ENCODE results near the gene NAV3. TPM values are rescaled to one million over a fixed set of nuclear protein-coding genes. Genes with fewer than 3 reads are reported as not detected.

The NAV3 gene
- total RNA-seq, 1 experiment from 2014 or later = 3.0 TPM

GRCh38 chr12:78055545-78055944 lies 224.9 kb downstream of the NAV3 start:
- no peak overlapping the region for H4K91ac ChIP-seq (ENCODE audit: insufficient read length, low read depth, low read length)
- H3K79me1 ChIP-seq (ENCODE audit: insufficient read depth, low read depth, low read length, poor library complexity, severe bottlenecking) = no peaks in the 10 kb centered on the region
- Mint-ChIP-seq H3K27ac (no peak overlapping the region; a peak in 1 of 7 replicates), H3K4me1 (no peaks in the 10 kb centered on the region), H3K27me3 (ENCODE audit: low read depth) (no peaks in the 10 kb centered on the region), H3K36me3 (ENCODE audit: insufficient read depth in 1 of 3, low read depth in 3 of 3) (no peaks in the 10 kb centered on the region), H3K4me3 (no peak overlapping the region), H3K9me3 (no peaks in the 10 kb centered on the region)
- H3K23ac ChIP-seq (ENCODE audit: insufficient read length, low read depth, low read length) = no peak overlapping the region
- H2BK20ac ChIP-seq (ENCODE audit: low read depth, low read length, poor library complexity, severe bottlenecking) = no peak overlapping the region
- H3K18ac ChIP-seq (ENCODE audit: insufficient read length, low read depth, low read length) = no peak overlapping the region
- no peak overlapping the region for H2BK12ac ChIP-seq (ENCODE audit: insufficient read length, low read depth, low read length)
- H3K56ac ChIP-seq (ENCODE audit: insufficient read length, low read depth, low read length) = no peak overlapping the region
- no peaks in the 10 kb centered on the region for H4K20me1 ChIP-seq (ENCODE audit: control insufficient read depth, insufficient read depth, insufficient read length)
- no peak overlapping the region for H3K27ac ChIP-seq (ENCODE audit: insufficient read length, low read depth, low read length)
- DNase-seq = no peak
- no peak overlapping the region for H4K8ac ChIP-seq (replicated peaks; ENCODE audit: insufficient read length, low read depth, low read length)
- H2BK15ac ChIP-seq (ENCODE audit: low read depth, low read length) = no peak overlapping the region
- no peaks in the 10 kb centered on the region for H3K4me1 ChIP-seq (ENCODE audit: insufficient read depth, low read length)
- H2AFZ ChIP-seq (ENCODE audit: low read length) = no peak overlapping the region
- H2AK5ac ChIP-seq (ENCODE audit: insufficient read length, low read length) = no peak overlapping the region
- no peaks in the 10 kb centered on the region for H3K23me2 ChIP-seq (ENCODE audit: insufficient read length, low read depth, low read length, poor library complexity, severe bottlenecking)
- H4K5ac ChIP-seq (ENCODE audit: insufficient read length, low read depth, low read length) = no peak overlapping the region
- no peaks in the 10 kb centered on the region for H3K9me3 ChIP-seq (ENCODE audit: control insufficient read depth, low read depth, low read length)
- no peak overlapping the region for H3K4me2 ChIP-seq (ENCODE audit: insufficient read depth, insufficient read length, low read length)
- no peak overlapping the region for H2BK5ac ChIP-seq (ENCODE audit: insufficient read length, low read length)
- TF ChIP-seq CTCF (conservative IDR thresholded peaks at IDR 0.05) = no peak
- H3K79me2 ChIP-seq (ENCODE audit: insufficient read depth, low read length) = no peaks in the 10 kb centered on the region
- no peak overlapping the region for H3K14ac ChIP-seq (ENCODE audit: insufficient read depth, low read length)
- H2BK120ac ChIP-seq (ENCODE audit: low read depth, low read length, poor library complexity, severe bottlenecking) = no peak overlapping the region
- no peak overlapping the region for H3K4ac ChIP-seq (ENCODE audit: low read depth, low read length)
- no peaks in the 10 kb centered on the region for H3K27me3 ChIP-seq (ENCODE audit: insufficient read depth, low read length)
- no peak overlapping the region for H3T11ph ChIP-seq (ENCODE audit: low read length)
- H3K9ac ChIP-seq (ENCODE audit: extremely low read depth, insufficient read length, low read length) = no peak overlapping the region
